Ammon's horn (tissue), 1 donor: ENCODE results near the gene ERLEC1.
"Not testable (repeated sequence)": the region's sequence is repeated elsewhere in the genome, so short reads cannot be mapped to it uniquely, and the experiment has no call there.

Source experiments
- DNase-seq: peaks from one replicate; pipeline ENCODE4 v3.0.0-alpha.2; 2016; ENCODE audit warnings: low spot score

Gene ERLEC1

GRCh38 chr2:53784436-53784835 lies 2.4 kb upstream of the ERLEC1 start:
- no peak for DNase-seq

- no peak for DNase-seq
These were observed 1.5 kb upstream of the ERLEC1 start for GRCh38 chr2:53785366-53785765.

GRCh38 chr2:53786352-53786704 lies 516 bp upstream of the ERLEC1 start:
- no peak for DNase-seq

DNA sequence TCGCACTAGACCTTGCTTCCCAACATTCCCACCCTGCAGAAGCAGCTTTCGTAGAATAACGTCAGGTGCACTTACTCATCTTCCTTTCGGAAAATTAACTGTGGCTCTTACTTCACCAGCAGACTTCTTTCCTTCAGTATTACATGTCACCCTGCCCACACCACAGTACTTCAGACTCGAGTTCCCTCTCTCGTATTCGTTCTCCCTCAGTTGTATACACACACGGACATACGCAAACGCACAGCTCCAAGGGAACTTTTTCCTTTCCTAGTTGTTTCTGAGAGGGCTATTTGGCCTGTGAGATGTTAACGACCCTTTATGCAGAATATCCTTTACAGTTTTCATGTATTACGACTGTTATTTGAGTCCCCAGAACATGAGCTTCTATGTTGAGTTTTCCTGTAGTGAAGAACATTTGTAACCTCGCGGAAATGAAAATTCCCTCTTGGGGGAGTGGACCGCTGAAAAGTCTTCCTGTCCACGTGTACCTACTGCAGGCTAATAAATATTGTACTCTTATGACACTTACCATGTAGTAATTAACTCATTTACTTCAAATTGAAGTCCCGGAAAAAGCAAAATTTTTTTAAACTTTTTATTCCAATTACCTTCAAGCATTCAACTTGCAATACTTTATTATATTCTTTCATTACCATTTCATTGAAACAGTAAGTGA lies 908 bp downstream of the ERLEC1 start:
- DNase-seq, result no peak

- no peak for DNase-seq
These were observed 6.4 kb downstream of the ERLEC1 start for GRCh38 chr2:53793261-53793660.

GRCh38 chr2:53793821-53794220 lies 7.0 kb downstream of the ERLEC1 start:
- DNase-seq, result no peak

GRCh38 chr2:53801547-53801946 lies 14.7 kb downstream of the ERLEC1 start:
- no peak for DNase-seq

GRCh38 chr2:53802617-53803151 lies 15.8 kb downstream of the ERLEC1 start:
- DNase-seq, result no peak

GRCh38 chr2:53811601-53812000 lies 24.8 kb downstream of the ERLEC1 start:
- DNase-seq, result no peak

DNA sequence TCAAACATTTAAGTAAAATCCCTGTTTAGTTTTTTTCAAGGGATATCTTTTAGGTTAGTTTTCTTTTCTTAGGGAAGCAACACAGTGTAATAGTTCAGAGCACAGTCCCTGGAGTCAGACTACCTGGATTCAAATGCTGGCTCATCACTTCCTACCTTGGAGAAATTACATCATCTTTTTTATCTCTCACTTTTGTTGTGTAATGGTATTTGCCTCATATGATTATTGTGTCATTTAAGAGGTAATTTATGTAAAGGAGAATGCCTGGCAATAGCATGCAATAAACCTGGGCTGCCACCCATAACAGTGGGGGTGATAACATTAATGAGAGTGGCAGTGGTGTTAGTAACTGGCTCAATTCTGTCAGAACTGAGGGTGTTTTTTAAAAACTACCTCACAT lies 26.3 kb downstream of the ERLEC1 start:
- no peak for DNase-seq

DNA sequence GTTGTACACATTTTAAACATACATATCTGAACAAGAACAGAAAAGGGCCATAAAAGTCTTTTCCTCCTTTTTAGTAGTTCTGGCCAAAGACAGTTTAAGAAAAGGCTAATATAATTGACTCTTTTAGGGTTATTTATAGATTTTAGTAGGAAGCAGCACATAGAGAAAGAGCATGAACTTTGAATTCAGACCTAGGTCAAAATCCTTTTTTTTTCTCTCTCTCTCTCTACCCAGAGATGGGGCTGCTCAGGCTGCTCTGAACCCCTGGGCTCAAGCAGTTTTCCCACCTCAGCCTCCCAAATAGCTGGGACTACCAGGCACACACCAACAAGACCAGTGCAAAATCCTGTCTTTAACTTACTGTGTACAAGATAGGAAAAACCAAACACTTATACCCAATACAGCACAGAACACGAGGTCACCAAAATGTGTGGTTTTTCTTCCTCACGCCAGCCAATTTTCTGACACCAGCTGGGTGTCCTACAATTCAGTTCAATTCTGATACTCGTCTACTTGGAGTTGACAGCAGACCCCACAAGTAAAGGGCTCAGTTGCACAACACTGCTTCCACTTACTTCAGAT lies 32.1 kb downstream of the ERLEC1 start:
- no peak for DNase-seq

DNA sequence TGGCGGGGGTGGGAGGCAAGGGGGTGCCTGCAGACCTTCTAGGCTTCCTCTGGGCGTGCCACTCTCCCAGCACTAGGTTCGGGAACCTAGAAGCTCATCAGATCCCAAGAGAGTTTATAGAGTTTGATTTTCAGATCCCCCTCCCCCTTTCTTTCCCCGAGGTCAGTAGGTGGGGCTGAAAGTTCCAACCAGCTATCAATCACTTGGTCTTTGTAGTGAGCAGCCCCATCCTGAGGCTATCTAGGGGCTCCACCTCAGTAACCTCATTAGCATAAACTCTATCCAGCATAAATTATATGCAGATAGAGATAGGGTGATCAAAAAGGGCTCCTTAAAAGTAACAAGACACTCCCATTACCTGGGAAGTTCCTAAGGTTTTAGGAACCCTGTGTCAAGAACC lies 32.8 kb downstream of the ERLEC1 start:
- DNase-seq, result no peak

GRCh38 chr2:53820048-53820447 lies 33.2 kb downstream of the ERLEC1 start:
- DNase-seq, result no peak

- DNase-seq, result no peak
These were observed 33.9 kb downstream of the ERLEC1 start for GRCh38 chr2:53820711-53821110.

- no peak for DNase-seq
These were observed 35.0 kb downstream of the ERLEC1 start for GRCh38 chr2:53821810-53822209.

DNA sequence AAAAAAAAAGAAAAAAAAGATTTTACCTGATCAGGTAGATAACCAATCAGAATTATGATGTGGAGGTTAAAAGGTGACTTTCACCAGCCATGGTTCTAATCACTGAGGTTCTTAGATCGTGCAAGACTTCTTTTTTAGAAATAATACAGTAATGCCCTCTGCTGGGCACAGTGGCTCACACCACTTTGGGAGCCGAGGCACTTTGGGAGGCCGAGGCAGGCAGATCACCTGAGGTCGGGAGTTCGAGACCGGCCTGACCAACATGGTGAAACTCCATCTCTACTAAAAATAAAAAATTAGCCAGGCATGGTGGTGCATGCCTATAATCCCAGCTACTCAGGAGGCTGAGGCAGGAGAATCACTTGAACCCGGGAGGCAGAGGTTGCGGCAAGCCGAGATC lies 36.8 kb downstream of the ERLEC1 start:
- DNase-seq, result not testable (repeated sequence)

GRCh38 chr2:53826030-53826410 lies 39.2 kb downstream of the ERLEC1 start:
- no peak for DNase-seq

- peak; percentile 81 for DNase-seq
These were observed 39.9 kb downstream of the ERLEC1 start for GRCh38 chr2:53826587-53827397.

GRCh38 chr2:53827398-53828175 lies 40.7 kb downstream of the ERLEC1 start:
- DNase-seq, result peak; percentile 50

GRCh38 chr2:53828331-53828730 lies 41.5 kb downstream of the ERLEC1 start:
- no peak for DNase-seq

DNA sequence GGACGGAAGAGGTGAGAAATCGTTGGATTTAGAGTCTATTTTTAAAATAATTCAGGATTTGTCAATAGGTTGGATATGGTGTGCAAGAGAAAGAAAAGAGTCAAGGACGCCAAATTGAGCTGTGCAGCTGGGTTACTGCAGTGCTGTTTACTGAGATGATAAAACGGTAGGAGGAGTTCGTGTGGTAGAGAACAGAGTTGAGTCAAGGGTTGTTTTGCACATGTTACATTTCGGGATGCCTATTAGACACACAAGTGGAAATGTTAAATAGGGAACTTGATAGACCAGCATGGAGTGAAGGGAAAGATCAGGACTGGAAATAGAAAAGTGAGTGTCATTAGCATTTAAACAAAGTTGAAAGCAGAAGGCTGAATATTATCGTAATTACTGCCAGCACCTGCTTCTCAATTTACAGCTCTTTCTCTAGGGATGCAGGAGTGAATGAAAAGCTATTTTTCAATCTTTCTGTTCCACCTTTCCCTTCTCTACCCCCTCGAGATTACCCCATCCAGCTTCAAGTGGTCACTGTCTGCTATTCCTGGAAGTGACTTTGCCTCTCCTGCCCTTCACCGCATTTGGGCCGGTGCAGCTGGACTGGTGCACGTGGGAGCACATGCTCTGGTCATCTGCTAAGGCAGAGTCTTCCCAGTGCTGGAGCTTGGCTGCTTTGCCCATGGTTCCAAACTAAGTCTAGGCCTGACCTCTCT lies 42.6 kb downstream of the ERLEC1 start:
- peak; percentile 32 for DNase-seq

GRCh38 chr2:53829980-53830290 lies 43.1 kb downstream of the ERLEC1 start:
- not testable (repeated sequence) for DNase-seq
